HFF-Myc (cell line): Measurements from ENCODE around the gene RPL5.

Experiments
- DNase-seq: peaks from one replicate; pipeline ENCODE4 v3.0.0-alpha.2; 2011; ENCODE audit warnings: low read depth; ENCODE audit errors: extremely low read depth
- H3K4me3 ChIP-seq: replicated peaks from 2 replicates; pipeline ENCODE4 v1.5.1; 2011; ENCODE audit warnings: low read depth, mild to moderate bottlenecking, control low read depth, low read length
- TF ChIP-seq, protein P1 (sequence below): IDR thresholded peaks from 2 replicates; pipeline ENCODE4 v1.5.1; 2012; ENCODE audit warnings: mild to moderate bottlenecking, low read depth, low read length, control low read depth; ENCODE audit errors: missing control alignments

The RPL5 gene

DNA sequence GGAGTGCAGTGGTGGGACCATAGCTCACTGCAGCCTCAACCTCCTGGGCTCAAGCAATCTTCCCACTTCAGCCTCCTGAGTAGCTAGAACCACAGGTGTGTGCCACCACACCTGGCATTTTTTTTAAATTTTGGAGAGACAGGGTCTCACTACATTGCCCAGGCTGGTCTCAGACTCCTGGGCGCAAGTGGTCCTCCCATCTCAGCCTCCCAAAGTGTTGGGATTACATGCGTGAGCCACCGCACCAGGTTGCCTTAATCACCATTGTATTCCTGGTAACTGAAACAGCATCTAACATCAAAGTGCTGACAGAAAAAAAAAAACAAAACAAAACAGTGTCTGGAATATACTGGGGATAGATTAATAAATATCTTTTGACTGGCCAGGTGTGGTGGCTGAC lies 18.2 kb downstream of the RPL5 start:
- DNase-seq, result no peak
- no peak overlapping the region for H3K4me3 ChIP-seq
- TF ChIP-seq, protein P1, sequence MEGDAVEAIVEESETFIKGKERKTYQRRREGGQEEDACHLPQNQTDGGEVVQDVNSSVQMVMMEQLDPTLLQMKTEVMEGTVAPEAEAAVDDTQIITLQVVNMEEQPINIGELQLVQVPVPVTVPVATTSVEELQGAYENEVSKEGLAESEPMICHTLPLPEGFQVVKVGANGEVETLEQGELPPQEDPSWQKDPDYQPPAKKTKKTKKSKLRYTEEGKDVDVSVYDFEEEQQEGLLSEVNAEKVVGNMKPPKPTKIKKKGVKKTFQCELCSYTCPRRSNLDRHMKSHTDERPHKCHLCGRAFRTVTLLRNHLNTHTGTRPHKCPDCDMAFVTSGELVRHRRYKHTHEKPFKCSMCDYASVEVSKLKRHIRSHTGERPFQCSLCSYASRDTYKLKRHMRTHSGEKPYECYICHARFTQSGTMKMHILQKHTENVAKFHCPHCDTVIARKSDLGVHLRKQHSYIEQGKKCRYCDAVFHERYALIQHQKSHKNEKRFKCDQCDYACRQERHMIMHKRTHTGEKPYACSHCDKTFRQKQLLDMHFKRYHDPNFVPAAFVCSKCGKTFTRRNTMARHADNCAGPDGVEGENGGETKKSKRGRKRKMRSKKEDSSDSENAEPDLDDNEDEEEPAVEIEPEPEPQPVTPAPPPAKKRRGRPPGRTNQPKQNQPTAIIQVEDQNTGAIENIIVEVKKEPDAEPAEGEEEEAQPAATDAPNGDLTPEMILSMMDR, result no peak

DNA sequence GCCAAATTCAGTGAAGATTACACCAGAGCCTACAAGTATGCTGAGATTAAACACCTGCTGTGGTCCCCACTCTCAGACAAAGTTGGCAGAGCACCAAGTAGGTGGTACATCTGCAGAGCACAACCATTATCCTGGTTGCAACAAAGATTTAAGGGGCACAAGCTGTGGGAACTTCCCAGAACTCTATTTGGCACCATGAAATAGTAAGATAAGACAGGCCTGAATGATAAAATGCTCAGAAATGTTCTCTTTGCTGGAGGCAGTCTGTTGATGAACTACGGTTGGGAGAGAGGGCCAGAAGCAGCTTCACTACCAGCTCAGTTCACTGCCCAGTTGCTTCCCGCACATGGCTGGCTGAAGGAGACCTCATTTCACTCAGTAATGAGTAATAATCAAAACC lies 19.9 kb downstream of the RPL5 start:
- no peak overlapping the region for H3K4me3 ChIP-seq
- TF ChIP-seq, protein P1, result no peak
- DNase-seq, result no peak

DNA sequence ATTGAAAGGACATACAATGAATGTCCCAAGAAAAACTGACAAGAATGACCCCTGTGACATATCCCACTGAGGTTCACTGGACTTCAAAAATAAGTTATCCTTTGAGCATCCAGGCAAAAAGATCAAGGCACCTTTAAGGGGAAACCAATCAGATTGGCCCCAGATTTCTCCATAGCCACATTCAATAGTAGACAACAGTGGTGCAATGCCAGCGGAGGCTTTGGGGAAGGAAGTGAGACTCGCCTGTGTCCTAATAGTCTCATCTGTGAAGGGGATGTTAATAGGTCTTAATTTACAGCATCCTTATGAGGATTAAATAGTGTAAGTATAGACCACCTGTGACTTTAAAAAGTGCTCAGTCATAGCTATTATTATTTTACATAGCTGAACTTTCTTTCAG lies 21.5 kb downstream of the RPL5 start:
- TF ChIP-seq, protein P1, result no peak
- no peak for DNase-seq

DNA sequence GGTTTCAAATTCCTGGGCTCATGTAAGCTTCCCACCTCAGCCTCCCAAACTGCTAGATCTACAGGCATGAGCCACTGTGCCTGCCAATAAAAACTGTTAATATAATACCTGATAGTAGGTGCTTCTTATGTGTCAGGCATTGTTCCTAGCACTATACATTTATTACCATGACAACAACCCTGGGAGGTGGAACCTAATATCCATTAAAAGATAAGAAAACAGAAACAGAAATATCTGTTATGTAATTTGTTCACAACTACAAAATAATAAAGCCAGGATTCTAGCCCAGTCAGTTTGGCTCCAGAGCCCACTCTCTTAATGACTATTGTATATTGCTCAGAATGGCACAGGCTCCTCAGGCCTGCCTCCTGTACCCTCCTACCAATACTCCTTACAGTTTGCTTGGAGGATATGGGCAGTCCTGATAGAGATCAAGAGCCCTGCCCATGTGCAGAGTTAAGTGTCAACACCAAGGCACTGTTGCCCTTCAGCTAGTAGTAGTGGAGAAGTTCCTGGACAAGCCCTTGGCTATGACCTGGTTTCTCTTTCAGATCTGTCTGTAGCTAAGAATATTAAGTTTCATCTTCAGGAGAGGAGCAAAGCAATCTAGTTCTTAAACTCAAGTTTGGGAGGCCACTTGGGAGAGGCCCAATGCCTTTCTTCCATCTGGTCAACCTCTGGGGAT lies 22.4 kb downstream of the RPL5 start:
- TF ChIP-seq, protein P1, result no peak
- no peak for DNase-seq
- H3K4me3 ChIP-seq, result no peak overlapping the region

More for the DNA sequence above, 21.5 kb downstream of the RPL5 start:
- no peak overlapping the region for H3K4me3 ChIP-seq

DNA sequence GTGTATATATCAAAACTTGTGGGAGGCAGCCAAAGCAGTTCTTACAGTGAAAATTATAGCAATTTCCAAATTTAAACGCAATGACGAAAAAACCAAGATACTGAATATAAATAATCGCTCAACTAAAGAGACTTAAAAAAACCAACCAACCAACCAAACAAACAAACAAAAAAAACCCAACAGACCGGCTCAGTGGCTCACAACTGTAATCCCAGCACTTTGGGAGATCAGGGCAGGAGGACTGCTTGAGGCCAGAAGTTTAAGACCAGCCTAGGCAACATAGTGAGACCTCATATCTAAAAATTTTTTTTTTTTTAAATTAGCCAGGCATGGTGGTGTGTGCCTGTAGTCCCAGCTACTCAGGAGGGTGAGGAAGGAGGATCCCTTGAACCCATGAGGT lies 23.4 kb downstream of the RPL5 start:
- H3K4me3 ChIP-seq, result no peak overlapping the region
- TF ChIP-seq, protein P1, result no peak
- DNase-seq, result no peak

DNA sequence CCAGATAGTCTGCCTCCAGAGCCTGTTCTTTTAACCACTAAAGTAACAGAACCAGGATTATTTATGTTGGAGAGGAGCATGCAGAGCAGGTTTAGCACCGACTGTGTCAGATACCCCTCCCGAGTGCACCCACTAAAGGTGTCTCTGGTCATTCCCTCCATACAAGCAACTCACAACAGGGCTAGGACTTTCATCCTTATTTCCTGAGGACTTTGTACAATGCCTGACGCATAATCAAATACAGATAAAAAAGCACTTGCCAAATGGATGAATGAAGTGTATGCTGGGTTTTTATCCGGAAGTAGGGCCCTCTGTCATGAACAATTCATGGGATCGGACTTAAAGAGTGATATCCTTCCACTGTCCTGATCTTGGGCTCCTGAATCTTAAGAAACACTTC lies 26.0 kb downstream of the RPL5 start:
- no peak overlapping the region for H3K4me3 ChIP-seq
- no peak for DNase-seq
- TF ChIP-seq, protein P1, result no peak
